Measurements from ENCODE around the gene SYMPK.

SYMPK gene

DNA sequence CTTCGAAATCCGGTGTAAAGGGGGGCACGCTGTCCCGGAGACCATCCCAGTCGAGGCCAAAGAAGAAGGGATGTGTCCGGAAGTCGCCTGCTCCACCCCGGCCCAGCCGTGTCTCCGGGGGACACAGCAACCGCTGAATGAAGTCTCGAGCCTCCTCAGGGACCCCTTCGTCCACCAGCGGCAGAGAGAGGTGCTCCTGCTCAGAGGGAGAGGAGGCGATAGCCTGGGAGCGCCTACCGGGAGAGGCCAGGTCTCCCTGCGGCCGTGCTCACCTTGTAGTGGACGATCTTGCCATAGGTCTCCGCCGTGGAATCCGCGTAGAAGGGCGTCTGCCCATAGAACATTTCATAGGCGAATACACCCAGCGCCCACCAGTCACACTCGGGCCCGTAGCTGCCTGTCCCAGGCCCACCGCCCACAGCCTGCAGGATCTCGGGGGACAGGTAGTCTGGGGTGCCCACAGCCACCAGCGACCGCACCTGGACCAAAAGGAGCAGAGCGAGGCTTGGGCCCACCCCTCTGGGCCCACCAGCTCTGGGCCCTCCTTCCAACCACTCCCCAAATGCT, 85.5 kb downstream of the SYMPK start:
- peaks cover 3% of the 10 kb centered on the region for H3K27me3 Mint-ChIP-seq (ENCODE audit: low read depth, poor library complexity)
- no peak overlapping the region for H3K27ac Mint-ChIP-seq
- no peaks in the 10 kb centered on the region for H3K9me3 Mint-ChIP-seq
- peaks cover 34% of the 10 kb centered on the region for H3K4me1 Mint-ChIP-seq
- no peak overlapping the region for H3K4me3 Mint-ChIP-seq
- TF ChIP-seq, protein P1, sequence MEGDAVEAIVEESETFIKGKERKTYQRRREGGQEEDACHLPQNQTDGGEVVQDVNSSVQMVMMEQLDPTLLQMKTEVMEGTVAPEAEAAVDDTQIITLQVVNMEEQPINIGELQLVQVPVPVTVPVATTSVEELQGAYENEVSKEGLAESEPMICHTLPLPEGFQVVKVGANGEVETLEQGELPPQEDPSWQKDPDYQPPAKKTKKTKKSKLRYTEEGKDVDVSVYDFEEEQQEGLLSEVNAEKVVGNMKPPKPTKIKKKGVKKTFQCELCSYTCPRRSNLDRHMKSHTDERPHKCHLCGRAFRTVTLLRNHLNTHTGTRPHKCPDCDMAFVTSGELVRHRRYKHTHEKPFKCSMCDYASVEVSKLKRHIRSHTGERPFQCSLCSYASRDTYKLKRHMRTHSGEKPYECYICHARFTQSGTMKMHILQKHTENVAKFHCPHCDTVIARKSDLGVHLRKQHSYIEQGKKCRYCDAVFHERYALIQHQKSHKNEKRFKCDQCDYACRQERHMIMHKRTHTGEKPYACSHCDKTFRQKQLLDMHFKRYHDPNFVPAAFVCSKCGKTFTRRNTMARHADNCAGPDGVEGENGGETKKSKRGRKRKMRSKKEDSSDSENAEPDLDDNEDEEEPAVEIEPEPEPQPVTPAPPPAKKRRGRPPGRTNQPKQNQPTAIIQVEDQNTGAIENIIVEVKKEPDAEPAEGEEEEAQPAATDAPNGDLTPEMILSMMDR (IDR thresholded peaks at IDR 0.05) = no peak
- DNase-seq = no peak
- peaks cover 35% of the 10 kb centered on the region for H3K36me3 Mint-ChIP-seq (ENCODE audit: low read depth)

DNA sequence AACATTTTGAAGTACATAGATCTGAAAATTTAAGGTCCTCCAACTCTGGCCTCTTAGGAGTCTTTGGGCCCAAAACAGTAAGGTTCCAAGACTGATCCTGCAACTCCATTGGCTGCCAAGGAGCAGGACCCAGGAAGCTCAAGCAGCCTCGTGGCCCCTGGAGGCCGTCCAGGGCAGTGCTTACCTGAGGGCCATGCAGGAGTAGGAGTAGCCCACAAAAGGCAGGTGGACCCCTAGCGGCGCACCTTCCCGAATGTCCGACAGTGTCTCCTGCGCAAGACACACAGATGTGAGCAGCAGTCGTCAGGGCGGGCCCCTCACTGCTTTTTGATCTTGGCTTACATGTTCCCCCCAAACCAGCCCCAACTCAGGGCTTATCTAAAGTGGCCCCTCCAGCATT, 88.2 kb downstream of the SYMPK start:
- TF ChIP-seq, protein P1 (IDR thresholded peaks at IDR 0.05) = no peak
- H3K36me3 Mint-ChIP-seq (ENCODE audit: low read depth) = peaks cover 39% of the 10 kb centered on the region
- H3K4me3 Mint-ChIP-seq = no peak overlapping the region
- peaks cover 31% of the 10 kb centered on the region for H3K4me1 Mint-ChIP-seq
- no peaks in the 10 kb centered on the region for H3K9me3 Mint-ChIP-seq
- H3K27ac Mint-ChIP-seq = no peak overlapping the region
- no peak for DNase-seq
- peaks cover 3% of the 10 kb centered on the region for H3K27me3 Mint-ChIP-seq (ENCODE audit: low read depth, poor library complexity)

DNA sequence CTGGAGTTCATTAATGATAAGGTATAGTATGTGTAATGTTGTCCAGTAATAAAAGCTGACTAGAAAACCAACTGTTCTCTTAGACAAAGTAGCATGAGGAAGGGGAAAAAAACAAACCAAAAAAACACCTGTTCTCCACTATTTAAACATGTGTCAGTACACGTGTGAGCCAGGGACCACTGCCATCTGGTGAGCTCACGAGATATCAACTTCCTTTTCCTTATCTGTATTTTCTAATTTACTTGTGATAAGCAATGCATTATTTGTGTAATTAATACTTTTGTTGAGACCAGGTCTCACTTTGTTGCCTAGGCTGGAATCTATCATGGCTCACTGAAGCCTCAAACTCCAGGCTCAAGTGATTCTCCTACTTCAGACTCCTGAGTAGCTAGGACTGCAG, 89.6 kb downstream of the SYMPK start:
- Mint-ChIP-seq H3K4me3 (no peak overlapping the region), H3K27ac (no peak overlapping the region), H3K4me1 (peaks cover 21% of the 10 kb centered on the region), H3K9me3 (no peaks in the 10 kb centered on the region), H3K36me3 (ENCODE audit: low read depth) (peaks cover 31% of the 10 kb centered on the region), H3K27me3 (ENCODE audit: low read depth, poor library complexity) (peaks cover 3% of the 10 kb centered on the region)
- DNase-seq = no peak
- TF ChIP-seq, protein P1 (IDR thresholded peaks at IDR 0.05) = no peak

DNA sequence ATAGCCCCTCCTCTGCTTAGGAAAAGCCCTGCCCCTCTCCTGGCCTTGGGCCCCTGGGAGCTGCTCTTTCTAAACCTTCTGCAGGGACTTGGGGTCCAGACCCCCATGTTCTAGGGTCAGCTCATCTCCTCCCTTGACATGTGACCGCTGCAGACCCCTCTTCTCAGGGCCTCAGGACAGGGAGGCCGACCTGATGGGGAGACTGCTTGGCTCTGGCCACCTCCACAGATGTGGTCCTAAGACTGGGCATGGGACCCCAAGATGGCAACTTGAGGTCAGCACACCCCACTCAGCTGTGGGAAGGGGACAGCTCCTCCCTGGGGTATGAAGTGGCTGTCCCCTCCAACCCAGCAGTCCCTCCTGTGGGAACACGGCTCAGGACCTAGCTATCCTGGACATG, 90.0 kb downstream of the SYMPK start:
- H3K4me1 Mint-ChIP-seq = peaks cover 20% of the 10 kb centered on the region
- no peak overlapping the region for H3K27ac Mint-ChIP-seq
- H3K9me3 Mint-ChIP-seq = no peaks in the 10 kb centered on the region
- H3K4me3 Mint-ChIP-seq = no peak overlapping the region
- DNase-seq = no peak
- H3K36me3 Mint-ChIP-seq (ENCODE audit: low read depth) = peaks cover 30% of the 10 kb centered on the region
- TF ChIP-seq, protein P1 (IDR thresholded peaks at IDR 0.05) = no peak
- H3K27me3 Mint-ChIP-seq (ENCODE audit: low read depth, poor library complexity) = peaks cover 3% of the 10 kb centered on the region

DNA sequence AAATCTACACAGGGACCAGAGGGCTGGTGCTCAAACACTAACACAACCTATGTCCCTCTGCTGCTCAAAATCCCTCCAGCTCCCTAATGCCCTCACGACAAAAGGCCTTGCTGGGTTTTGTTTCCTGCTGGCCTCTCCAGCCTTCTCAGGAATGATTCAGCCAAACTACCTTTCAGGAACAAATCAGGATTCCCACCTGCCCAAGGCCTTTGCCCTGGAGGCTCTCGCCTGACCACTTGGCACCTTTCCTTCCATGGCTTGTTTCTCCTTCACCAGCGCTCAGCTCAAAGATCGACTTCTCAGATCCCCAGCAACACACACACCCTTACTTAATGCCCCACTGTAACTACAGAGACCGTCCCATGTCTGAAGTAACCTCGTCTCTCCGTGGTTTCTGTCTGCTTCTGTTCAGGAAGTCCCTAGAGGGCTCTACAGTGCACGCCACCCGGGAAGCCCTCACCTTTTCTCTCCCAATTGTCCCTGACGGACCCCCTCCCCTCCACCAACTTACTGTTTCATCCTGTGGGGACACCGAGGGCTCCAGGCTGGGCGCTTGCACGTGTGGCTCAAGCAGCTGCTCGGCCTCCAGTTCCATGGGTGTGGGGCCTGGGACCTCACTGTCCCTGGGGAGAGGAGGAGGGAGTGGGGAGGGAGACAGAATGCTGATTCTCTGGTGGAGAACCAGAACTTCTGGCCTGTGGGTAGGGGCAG, 90.7 kb downstream of the SYMPK start:
- Mint-ChIP-seq H3K9me3 (no peaks in the 10 kb centered on the region), H3K36me3 (ENCODE audit: low read depth) (peaks cover 26% of the 10 kb centered on the region), H3K4me1 (peaks cover 20% of the 10 kb centered on the region), H3K27me3 (ENCODE audit: low read depth, poor library complexity) (peaks cover 3% of the 10 kb centered on the region), H3K27ac (peak overlapping the region; percentile 86), H3K4me3 (no peak overlapping the region)
- TF ChIP-seq, protein P1 (IDR thresholded peaks at IDR 0.05) = no peak
- no peak for DNase-seq
